GM10847 (cell line): Measurements from ENCODE around the gene ADCY9.

ENCODE experiments used
- POLR2A ChIP-seq: IDR thresholded peaks from 2 replicates; pipeline ENCODE4 v1.6.1; 2011; ENCODE audit not compliant: insufficient read length; ENCODE audit errors: extremely low read depth

Gene ADCY9

GRCh38 chr16:4067262-4068001 lies 48.8 kb downstream of the ADCY9 start:
- TF ChIP-seq POLR2A, result no peak

GRCh38 chr16:4064950-4065352 lies 51.3 kb downstream of the ADCY9 start:
- no peak for TF ChIP-seq POLR2A

GRCh38 chr16:4062212-4062802 lies 53.9 kb downstream of the ADCY9 start:
- TF ChIP-seq POLR2A, result no peak

GRCh38 chr16:4060823-4061222 lies 55.4 kb downstream of the ADCY9 start:
- no peak for TF ChIP-seq POLR2A

- no peak for TF ChIP-seq POLR2A
Observed at GRCh38 chr16:4060009-4060408, 56.2 kb downstream of the ADCY9 start.

- TF ChIP-seq POLR2A, result no peak
Observed at GRCh38 chr16:4058386-4058785, 57.9 kb downstream of the ADCY9 start.

- TF ChIP-seq POLR2A, result no peak
Observed at GRCh38 chr16:4057439-4057877, 58.8 kb downstream of the ADCY9 start.

- no peak for TF ChIP-seq POLR2A
Observed at GRCh38 chr16:4056161-4057105, 59.8 kb downstream of the ADCY9 start.

- TF ChIP-seq POLR2A, result no peak
Observed at GRCh38 chr16:4055748-4056147, 60.5 kb downstream of the ADCY9 start.

GRCh38 chr16:4053301-4053845 lies 62.9 kb downstream of the ADCY9 start:
- TF ChIP-seq POLR2A, result no peak

- TF ChIP-seq POLR2A, result no peak
Observed at GRCh38 chr16:4052801-4053293, 63.4 kb downstream of the ADCY9 start.

GRCh38 chr16:4052096-4052495 lies 64.1 kb downstream of the ADCY9 start:
- no peak for TF ChIP-seq POLR2A

GRCh38 chr16:4051591-4051990 lies 64.7 kb downstream of the ADCY9 start:
- no peak for TF ChIP-seq POLR2A

- no peak for TF ChIP-seq POLR2A
Observed at GRCh38 chr16:4049031-4049430, 67.2 kb downstream of the ADCY9 start.

- TF ChIP-seq POLR2A, result no peak
Observed at GRCh38 chr16:4048481-4048880, 67.8 kb downstream of the ADCY9 start.
